GM19395 (cell line): Measurements from ENCODE around the gene CALR.
A peak's percentile ranks its signal among the peaks of the same experiment; 100 is the strongest.
"Not testable (repeated sequence)": the region's sequence is repeated elsewhere in the genome, so short reads cannot be mapped to it uniquely, and the experiment has no call there.

Experiments used
- ATAC-seq: cut with Tn5 transposase; IDR thresholded peaks from one replicate; pipeline ENCODE4 v1.9.1; 2021; ENCODE audit warnings: mild to moderate bottlenecking, moderate library complexity; ENCODE audit not compliant: unreplicated experiment

Gene CALR

DNA sequence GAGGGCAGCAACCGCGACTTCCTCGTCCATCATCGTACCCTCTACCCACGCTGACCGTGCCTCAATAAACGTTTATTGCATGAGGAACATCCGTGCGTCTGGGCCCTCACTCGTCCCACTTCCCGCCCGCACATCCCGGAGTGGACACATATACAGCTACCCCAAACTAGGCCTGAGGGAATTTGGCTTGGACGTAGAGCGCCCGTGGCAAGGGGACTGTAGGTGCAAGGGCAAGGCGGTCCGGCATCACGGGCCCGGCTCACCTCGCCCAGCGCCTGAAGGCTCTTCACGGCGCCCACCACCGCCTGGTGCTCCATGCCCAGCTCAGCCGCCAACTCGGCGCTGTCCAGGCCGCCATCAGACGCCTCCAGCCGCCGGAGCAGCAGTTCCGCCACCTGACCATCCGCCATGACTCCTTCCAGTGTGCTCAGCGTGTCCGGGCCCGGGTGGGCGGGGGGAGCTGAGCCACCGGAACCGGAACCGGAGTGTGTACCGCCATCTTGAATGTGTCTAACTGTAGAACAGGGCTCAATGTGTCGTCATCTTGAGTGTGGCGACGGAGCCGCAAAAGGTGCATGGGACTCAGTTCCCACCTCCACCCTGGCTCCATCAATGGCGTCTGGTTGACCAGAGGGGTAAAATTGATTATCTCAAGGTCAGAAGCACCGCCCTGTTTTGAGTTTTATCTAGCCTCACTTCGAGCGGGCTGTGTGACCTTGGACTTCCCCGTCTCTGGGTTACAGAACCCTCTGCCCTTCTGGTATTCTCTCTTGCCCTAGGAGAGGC is 4.9 kb upstream of the CALR start, which contains the start of gene FARSA:
FARSA (minus strand) TSS at position 425 of the 786 bp plus-strand sequence; CDS start at position 410, 15 bp downstream.
- ATAC-seq, result peak; percentile 55

DNA sequence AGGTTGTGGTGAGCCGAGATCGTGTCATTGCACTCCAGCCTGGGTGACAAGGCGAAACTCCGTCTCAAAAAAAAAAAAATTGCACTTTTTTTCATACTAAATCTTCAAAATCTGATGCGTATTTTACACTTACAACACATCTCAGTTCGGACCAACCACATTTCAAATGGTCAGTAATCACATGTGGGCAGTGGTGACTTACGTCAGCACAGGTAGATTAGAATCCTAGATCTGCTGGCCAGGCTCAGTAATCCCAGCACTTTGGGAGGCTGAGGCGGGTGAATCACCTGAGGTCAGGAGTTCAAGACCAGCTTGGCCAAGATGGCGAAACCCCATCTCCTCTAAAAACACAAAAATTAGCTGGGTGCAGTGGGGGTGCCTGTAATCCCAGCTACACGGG is 3.3 kb upstream of the CALR start:
- ATAC-seq, result no peak

- ATAC-seq, result no peak
Observed at GRCh38 chr19:12936582-12936981, 1.8 kb upstream of the CALR start.

GRCh38 chr19:12937093-12937926 is 1.1 kb upstream of the CALR start:
- ATAC-seq, result no peak

DNA sequence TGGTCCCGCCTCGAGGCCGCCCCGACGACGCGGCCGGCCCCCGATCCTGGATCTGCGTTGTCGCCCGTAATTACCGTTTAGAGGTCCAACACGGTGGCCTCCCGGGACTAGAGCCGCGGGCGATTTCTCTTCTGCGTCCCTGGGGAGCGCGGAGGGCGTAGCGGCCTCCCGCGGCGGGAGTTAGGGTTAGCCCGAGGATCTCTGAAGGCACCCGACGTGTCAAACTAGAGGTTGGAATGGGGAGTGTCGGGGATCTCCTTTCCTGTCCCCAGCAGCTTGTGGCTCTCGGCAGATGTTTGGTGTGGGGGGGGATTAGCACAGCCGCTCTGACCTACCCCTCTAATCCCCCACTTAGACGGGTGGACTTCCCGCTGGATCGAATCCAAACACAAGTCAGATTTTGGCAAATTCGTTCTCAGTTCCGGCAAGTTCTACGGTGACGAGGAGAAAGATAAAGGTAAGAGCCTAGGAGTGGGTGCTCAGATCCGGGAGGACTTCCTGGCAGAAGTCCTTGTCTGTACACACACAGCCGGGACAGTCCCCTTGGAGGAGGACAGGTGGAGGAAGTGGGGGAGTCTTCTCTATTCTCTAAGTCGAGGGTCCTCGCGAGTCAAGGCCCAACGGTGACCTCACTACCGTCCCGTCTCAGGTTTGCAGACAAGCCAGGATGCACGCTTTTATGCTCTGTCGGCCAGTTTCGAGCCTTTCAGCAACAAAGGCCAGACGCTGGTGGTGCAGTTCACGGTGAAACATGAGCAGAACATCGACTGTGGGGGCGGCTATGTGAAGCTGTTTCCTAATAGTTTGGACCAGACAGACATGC is 581 bp downstream of the CALR start:
- no peak for ATAC-seq

DNA sequence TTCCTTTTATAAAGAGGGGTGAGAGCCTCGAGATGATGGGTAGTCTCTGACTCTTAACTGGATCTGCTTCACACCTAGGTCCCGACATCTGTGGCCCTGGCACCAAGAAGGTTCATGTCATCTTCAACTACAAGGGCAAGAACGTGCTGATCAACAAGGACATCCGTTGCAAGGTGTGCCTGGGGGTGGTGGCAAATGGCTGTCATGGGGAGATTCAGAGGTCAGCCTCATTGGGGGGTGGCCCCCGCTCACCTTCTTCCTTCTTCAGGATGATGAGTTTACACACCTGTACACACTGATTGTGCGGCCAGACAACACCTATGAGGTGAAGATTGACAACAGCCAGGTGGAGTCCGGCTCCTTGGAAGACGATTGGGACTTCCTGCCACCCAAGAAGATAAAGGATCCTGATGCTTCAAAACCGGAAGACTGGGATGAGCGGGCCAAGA is 1.6 kb downstream of the CALR start:
- ATAC-seq, result no peak

GRCh38 chr19:12940897-12941296 is 2.5 kb downstream of the CALR start:
- no peak for ATAC-seq

DNA sequence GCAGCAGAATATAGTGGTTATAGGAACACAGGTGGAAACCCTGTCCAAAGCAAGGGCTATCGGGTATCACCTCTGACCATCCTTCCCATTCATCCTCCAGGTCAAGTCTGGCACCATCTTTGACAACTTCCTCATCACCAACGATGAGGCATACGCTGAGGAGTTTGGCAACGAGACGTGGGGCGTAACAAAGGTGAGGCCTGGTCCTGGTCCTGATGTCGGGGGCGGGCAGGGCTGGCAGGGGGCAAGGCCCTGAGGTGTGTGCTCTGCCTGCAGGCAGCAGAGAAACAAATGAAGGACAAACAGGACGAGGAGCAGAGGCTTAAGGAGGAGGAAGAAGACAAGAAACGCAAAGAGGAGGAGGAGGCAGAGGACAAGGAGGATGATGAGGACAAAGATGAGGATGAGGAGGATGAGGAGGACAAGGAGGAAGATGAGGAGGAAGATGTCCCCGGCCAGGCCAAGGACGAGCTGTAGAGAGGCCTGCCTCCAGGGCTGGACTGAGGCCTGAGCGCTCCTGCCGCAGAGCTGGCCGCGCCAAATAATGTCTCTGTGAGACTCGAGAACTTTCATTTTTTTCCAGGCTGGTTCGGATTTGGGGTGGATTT is 5.1 kb downstream of the CALR start:
- ATAC-seq, result no peak

DNA sequence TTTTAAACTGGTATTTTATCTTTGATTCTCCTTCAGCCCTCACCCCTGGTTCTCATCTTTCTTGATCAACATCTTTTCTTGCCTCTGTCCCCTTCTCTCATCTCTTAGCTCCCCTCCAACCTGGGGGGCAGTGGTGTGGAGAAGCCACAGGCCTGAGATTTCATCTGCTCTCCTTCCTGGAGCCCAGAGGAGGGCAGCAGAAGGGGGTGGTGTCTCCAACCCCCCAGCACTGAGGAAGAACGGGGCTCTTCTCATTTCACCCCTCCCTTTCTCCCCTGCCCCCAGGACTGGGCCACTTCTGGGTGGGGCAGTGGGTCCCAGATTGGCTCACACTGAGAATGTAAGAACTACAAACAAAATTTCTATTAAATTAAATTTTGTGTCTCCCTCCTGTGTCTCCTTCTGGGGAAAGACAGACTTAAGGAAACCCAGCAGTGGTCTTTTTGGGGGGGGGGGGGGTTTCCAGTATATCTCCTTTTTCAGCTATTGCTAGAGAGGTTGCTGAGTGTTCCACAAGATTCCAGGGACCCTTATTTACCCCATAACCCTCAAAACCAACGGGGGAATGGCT is 5.8 kb downstream of the CALR start:
- no peak for ATAC-seq

DNA sequence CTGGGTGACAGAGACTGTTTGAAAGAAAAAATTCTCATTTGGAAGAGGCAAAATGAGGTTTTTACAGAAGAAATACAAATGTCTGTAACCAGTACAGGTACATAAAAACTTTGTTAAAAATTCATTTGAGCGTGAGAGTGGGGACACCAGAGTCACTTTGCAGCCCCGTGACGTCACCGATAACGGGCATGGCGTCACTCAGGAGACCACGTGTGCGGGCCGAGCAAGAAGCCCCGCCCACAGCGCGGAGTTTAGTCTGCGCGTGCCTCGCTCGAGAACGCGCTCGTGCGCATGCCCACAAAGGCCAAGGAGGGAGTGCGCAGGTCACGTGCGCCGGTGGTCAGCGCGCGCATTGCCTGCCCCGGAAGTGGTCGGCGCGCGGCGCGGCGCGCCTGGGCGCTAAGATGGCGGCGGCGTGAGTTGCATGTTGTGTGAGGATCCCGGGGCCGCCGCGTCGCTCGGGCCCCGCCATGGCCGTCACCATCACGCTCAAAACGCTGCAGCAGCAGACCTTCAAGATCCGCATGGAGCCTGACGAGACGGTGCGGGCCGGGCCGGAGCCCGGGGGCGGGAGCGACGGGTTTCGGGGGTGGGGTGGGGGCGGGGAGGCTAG is 7.2 kb downstream of the CALR start, which contains the start of gene RAD23A:
RAD23A (plus strand) TSS at position 384 of the 613 bp plus-strand sequence; CDS start at position 471, 87 bp downstream.
- ATAC-seq, result peak; percentile 70

DNA sequence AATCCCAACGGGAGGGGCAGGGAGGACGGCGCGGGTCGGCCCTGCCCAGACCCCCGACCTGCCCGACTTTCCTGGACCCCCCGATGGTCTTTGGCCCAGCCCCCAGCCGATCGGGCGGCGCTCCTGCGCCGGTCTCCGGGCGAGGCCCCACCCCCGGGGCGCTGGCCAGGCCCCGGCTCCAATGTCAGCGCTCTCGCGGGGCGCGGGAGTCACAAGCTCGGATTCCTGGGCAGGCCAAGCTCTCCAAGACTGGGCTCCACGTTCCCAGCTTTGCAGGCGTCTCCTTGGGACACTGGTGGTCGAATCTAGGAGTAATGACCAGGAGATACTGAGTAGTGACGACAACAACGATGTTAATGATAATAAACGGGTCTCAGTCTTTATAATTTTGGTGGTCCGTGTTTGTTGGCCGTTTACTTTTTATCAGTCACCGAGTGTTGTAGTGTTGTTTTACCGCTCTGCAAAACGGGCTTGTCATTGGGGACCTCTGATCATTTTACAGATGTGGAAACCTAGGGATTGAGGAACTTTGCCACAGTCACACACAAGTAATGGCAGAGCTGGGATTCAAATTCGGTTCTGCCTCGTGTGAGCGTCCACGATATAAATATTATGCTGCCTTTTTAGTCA is 7.8 kb downstream of the CALR start:
- ATAC-seq, result peak; percentile 30

DNA sequence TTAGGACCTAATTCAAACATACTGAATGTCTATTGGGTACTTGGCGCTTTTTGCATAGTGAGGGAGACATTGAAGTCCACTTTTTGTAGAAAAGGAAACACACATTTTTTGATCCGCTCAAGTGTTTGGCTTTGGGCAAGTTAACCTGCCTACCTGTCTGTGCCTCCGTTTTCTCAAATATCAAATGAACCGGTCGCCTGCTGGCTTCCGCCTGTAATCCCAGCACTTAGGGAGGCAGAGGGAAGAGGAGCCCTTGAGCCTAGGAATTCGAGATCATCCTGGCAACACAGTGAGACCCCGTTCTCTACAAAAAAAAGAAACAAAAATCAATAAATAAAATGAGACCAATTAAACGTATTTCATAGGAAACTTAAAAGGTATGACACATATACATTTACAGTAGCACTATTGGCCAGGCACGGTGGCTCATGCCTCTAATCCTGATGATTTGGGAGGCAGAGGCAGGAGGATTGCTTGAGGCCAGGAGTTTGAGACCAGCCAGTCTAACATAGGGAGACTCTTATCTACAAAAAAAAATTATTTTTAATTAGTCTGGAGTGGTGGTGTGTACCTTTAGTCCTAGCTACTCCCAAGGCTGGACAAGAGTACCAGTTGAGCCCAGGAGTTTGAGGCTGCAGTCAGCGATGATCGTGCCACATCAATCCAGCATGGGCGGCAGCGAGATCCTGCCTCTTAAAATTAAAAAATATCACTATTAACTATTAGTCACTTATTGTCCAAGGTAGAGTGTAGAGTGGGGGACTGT is 8.5 kb downstream of the CALR start:
- no peak for ATAC-seq

- no peak for ATAC-seq
Observed at GRCh38 chr19:12947702-12948611, 9.5 kb downstream of the CALR start.

DNA sequence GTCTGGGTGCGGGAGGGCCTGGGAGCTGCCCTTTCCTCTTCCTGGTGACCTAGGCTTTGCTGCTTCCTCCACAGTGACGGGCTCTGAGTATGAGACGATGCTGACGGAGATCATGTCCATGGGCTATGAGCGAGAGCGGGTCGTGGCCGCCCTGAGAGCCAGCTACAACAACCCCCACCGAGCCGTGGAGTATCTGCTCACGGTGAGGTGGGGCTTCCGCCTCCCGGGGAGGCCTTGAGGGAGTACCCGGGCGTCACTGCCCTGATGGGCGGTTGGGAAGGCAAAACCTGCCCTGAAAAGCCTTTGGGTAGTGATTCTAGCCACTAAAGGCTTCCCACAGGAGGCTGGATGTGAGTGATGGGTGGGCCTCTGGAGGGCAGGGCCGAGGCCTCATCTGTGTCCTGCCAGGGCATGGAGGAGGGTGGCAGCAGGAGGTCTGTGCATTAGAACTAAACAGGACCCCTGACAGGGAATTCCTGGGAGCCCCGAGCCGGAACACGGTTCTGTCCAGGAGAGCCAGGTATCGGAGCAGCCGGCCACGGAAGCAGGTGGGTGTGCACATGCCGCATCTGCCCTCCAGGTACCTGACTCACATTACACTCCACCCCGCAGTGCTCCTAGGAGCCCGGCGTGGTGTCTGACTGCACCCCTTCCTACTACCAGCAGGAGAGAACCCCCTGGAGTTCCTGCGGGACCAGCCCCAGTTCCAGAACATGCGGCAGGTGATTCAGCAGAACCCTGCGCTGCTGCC is 10.4 kb downstream of the CALR start:
- no peak for ATAC-seq

DNA sequence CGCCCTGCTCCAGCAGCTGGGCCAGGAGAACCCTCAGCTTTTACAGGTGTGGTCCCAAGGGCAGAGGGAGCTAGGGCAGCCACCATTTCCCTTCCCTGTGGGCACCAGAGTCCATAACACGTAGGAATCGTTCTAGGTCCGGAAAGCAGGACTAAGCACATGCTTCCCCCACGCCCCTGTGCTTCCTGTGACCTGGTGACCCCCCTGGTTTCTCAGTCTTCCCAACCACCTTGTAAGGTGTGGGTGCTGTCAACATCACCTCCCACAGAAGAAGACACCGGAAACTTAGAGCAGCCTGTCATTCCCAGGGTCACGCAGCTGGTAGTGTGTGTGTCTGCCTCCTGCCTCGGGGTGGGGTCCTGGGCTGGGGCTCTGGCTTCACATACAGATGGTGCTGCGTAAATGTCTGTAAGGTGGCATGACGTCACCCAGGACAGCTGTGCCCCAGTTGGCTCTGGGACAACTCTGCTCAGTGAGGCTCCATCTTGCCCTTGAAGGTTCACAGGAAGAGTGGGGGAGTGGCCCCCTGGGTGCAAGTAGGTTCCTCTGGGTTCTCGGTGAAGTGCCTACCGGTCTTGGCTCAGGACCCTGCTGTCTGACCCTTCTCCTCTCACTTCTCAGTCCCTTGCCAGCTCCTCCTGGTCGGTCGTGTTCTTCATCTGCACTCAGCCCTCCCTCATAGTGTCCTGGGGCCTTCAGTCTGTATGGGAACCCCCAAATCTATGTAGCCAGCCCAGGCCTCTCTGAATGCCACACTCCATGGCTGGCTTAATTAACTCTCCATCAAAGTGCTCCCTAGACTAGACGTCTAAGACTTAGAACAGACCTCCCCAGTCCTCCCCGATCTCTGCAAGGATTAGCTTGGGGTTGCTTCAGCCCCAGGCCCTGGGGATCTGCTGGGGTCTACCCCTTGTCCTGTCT is 11.2 kb downstream of the CALR start:
- ATAC-seq, result no peak

DNA sequence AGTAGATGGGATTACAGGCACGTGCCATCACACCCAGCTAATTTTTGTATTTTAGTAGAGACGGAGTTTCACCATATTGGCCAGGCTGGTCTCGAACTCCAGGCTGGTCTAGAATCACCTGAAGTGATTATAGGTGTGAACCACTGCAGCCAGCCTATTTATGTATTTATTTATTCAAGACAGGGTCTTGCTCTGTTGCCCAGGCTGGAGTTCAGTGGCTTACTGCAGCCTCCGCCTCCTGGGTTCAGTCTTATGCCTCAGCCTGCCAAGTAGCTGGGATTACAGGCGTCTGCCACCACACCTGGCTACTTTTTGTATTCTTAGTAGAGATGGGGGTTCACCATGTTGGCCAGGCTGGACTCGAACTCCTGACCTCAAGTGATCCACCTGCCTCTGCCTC is 13.6 kb downstream of the CALR start:
- ATAC-seq, result not testable (repeated sequence)
